Endodermal cell (in vitro differentiated cells): Measurements from ENCODE around the gene ICAM2. TPM values are rescaled to one million over a fixed set of nuclear protein-coding genes. Genes with fewer than 3 reads are reported as not detected.

Source experiments
- DNase-seq: peaks from one replicate; pipeline ENCODE4 v3.0.0-alpha.2; 2017
- H3K27ac ChIP-seq: 2 replicates; pipeline ENCODE4 v1.5.1; 2013; ENCODE audit warnings: mild to moderate bottlenecking, low read depth, low read length, moderate library complexity
- H3K27me3 ChIP-seq: 2 replicates; pipeline ENCODE4 v1.6.1; 2013; ENCODE audit warnings: mild to moderate bottlenecking, low read length, moderate library complexity; ENCODE audit not compliant: insufficient read depth, control insufficient read depth, poor library complexity, severe bottlenecking
- H3K36me3 ChIP-seq: 2 replicates; pipeline ENCODE4 v1.7.0; 2013; ENCODE audit warnings: mild to moderate bottlenecking, low read length, moderate library complexity; ENCODE audit not compliant: control insufficient read depth, insufficient read depth
- H3K4me1 ChIP-seq: one replicate; pipeline ENCODE4 v1.7.0; 2013; ENCODE audit warnings: low read length; ENCODE audit not compliant: control insufficient read depth, insufficient read depth
- H3K4me3 ChIP-seq: 2 replicates; pipeline ENCODE4 v1.5.1; 2013; ENCODE audit warnings: mild to moderate bottlenecking, low read length, moderate library complexity
- H3K9ac ChIP-seq: 2 replicates; pipeline ENCODE4 v1.6.1; 2013; ENCODE audit warnings: mild to moderate bottlenecking, low read length, moderate library complexity; ENCODE audit not compliant: poor library complexity, severe bottlenecking; ENCODE audit errors: extremely low read depth
- H3K9me3 ChIP-seq: 2 replicates; pipeline ENCODE4 v1.6.1; 2013; ENCODE audit warnings: mild to moderate bottlenecking, low read length, moderate library complexity; ENCODE audit not compliant: control insufficient read depth
- H3K27ac Mint-ChIP-seq: 2 replicates; pipeline ENCODE4 v1.8.0; 2020; ENCODE audit warnings: mixed read lengths
- H3K27me3 Mint-ChIP-seq: 2 replicates; pipeline ENCODE4 v1.8.0; 2021; ENCODE audit warnings: mild to moderate bottlenecking, mixed read lengths; ENCODE audit not compliant: insufficient read depth
- H3K36me3 Mint-ChIP-seq: 2 replicates; pipeline ENCODE4 v1.8.0; 2020; ENCODE audit warnings: low read depth, mixed read lengths
- H3K4me1 Mint-ChIP-seq: 2 replicates; pipeline ENCODE4 v1.8.0; 2020; ENCODE audit warnings: mixed read lengths
- H3K4me3 Mint-ChIP-seq: 2 replicates; pipeline ENCODE4 v1.8.0; 2020; ENCODE audit warnings: mild to moderate bottlenecking, moderate library complexity, mixed read lengths
- H3K9me3 Mint-ChIP-seq: 2 replicates; pipeline ENCODE4 v1.8.0; 2020; ENCODE audit warnings: mild to moderate bottlenecking, mixed read lengths
- WGBS, 2 experiments: methylation state at CpG; one replicate each; pipeline versions ENCODE4 v1.1.5 to v1.1.7; 2013; ENCODE audit warnings: missing lambda C conversion rate in 2 of 2, mixed read lengths in 1 of 2; ENCODE audit not compliant: insufficient coverage in 1 of 2, insufficient read length in 1 of 2; 5-methylcytosine and 5-hydroxymethylcytosine counted together
- total RNA-seq, 2 donors: library from RNA; stranded (reverse); fragmentation: NEBNext Ultra II Directional in 1 of 2; extraction: Animal tissue kit (Norgen Biotek cat#: 25700) in 1 of 2; gene quantifications; 2 replicates in 1 of 2; 3 replicates in 1 of 2; pipeline ENCODE4 v1.2.1, GENCODE V29; 2021
- TF ChIP-seq, protein P1 (sequence below): fragments of 200-600 bp; sonication (generic); conservative IDR thresholded peaks from 2 replicates; pipeline ENCODE4 v1.5.0; 2021; ENCODE audit warnings: antibody characterized with exemption, mild to moderate bottlenecking

ICAM2 gene
- total RNA-seq, 2 donors from 2014 or later = 0.75 TPM; not detected in 1

DNA sequence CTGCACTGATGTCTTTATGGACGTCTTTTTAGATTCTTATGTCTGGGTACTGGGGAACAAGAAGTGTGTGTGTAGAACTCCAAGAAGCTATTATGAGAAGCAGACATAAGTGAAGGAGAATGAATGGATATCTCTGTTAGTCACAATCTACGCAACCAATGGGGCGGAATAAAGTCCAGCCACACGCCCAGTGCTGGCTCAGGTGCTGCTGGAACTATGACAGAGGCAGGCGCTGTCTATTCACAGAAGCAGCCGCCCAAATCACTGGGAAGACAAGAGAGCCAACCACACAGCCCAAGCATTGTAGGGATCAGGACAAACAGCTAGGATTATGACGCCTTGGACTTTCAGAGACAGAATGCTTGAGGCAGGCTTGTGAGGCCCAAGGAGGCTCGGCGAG, 43.9 kb upstream of the ICAM2 start:
- TF ChIP-seq, protein P1, sequence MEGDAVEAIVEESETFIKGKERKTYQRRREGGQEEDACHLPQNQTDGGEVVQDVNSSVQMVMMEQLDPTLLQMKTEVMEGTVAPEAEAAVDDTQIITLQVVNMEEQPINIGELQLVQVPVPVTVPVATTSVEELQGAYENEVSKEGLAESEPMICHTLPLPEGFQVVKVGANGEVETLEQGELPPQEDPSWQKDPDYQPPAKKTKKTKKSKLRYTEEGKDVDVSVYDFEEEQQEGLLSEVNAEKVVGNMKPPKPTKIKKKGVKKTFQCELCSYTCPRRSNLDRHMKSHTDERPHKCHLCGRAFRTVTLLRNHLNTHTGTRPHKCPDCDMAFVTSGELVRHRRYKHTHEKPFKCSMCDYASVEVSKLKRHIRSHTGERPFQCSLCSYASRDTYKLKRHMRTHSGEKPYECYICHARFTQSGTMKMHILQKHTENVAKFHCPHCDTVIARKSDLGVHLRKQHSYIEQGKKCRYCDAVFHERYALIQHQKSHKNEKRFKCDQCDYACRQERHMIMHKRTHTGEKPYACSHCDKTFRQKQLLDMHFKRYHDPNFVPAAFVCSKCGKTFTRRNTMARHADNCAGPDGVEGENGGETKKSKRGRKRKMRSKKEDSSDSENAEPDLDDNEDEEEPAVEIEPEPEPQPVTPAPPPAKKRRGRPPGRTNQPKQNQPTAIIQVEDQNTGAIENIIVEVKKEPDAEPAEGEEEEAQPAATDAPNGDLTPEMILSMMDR = no peak
- Histone ChIP-seq H3K27me3 (no peaks in the 10 kb centered on the region), H3K4me3 (no peak overlapping the region), H3K27ac (no peak overlapping the region), H3K36me3 (peaks cover 9% of the 10 kb centered on the region), H3K9ac (no peak overlapping the region), H3K4me1 (no peaks in the 10 kb centered on the region), H3K9me3 (peaks cover 6% of the 10 kb centered on the region)
- Mint-ChIP-seq H3K4me1 (peaks cover 4% of the 10 kb centered on the region), H3K4me3 (peak overlapping the region; percentile 30), H3K27ac (peak overlapping the region; percentile 65), H3K9me3 (peaks cover 9% of the 10 kb centered on the region), H3K27me3 (no peaks in the 10 kb centered on the region), H3K36me3 (peaks cover 32% of the 10 kb centered on the region)
- WGBS, 2 experiments = 95 to 100% methylated on average over 8 to 9 of the region's 9 CpGs
- no peak for DNase-seq

DNA sequence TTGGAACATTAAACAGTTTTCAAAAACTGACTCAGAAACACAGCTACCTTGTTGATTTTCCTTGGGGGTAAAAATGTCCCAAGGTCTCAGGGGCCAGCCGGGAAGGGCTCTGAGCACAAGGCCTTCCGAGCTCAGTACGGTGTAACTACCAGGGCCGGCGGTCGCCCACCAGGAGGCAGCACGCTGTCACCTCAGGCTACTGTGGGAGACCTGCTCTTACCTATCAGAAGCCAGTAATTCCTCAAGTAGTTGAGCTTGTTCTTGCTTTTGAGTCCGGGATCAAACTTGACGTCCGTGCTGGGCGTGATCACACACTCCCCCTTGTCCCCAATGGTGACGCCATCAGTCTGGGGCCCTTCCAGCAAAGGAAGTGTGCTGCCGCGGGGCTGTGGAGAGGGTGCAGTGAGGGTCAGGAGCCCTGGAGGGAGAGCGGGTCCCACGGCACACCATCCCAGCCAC, 43.4 kb upstream of the ICAM2 start:
- peak overlapping the region; percentile 65 for H3K27ac Mint-ChIP-seq
- 53 to 55% methylated on average over 15 to 16 of the region's 16 CpGs for WGBS, 2 experiments
- H3K4me1 Mint-ChIP-seq = peaks cover 4% of the 10 kb centered on the region
- H3K4me3 Mint-ChIP-seq = peak overlapping the region; percentile 30
- H3K27me3 ChIP-seq = no peaks in the 10 kb centered on the region
- TF ChIP-seq, protein P1 = peak; percentile 94
- peaks cover 31% of the 10 kb centered on the region for H3K36me3 Mint-ChIP-seq
- peaks cover under 1% of the 10 kb centered on the region for H3K9me3 ChIP-seq
- DNase-seq = peak; percentile 97
- peaks cover 8% of the 10 kb centered on the region for H3K36me3 ChIP-seq
- no peak overlapping the region for H3K27ac ChIP-seq
- no peak overlapping the region for H3K9ac ChIP-seq
- no peaks in the 10 kb centered on the region for H3K4me1 ChIP-seq
- H3K4me3 ChIP-seq = no peak overlapping the region
- no peaks in the 10 kb centered on the region for H3K27me3 Mint-ChIP-seq
- H3K9me3 Mint-ChIP-seq = peaks cover 4% of the 10 kb centered on the region

DNA sequence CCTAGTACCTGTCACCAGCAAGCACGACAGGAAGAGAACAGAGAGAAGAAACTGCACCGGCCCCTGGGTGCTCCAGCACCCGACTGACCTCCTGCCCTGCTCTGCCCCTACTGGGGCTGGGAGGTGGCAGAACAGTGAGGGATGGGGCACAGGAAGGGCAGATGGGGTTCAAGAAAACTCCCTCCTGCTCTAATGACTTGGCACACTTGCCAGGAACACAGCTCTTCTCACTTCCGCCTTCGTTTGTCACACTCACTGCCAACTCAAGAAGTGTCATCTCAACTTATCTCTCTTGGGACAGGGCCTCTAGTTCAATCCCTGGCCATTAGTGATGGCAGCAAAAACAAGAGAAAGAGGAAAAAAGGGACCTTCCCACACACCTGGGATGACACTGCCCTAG, 42.7 kb upstream of the ICAM2 start:
- WGBS, 2 experiments = 87 to 93% methylated on average over 3 to 5 of the region's 5 CpGs
- H3K27ac ChIP-seq = no peak overlapping the region
- H3K27me3 ChIP-seq = no peaks in the 10 kb centered on the region
- H3K9ac ChIP-seq = no peak overlapping the region
- no peak overlapping the region for H3K4me3 ChIP-seq
- Mint-ChIP-seq H3K4me3 (no peak overlapping the region), H3K9me3 (no peaks in the 10 kb centered on the region), H3K36me3 (peaks cover 27% of the 10 kb centered on the region), H3K27me3 (no peaks in the 10 kb centered on the region), H3K4me1 (peaks cover 4% of the 10 kb centered on the region), H3K27ac (no peak overlapping the region)
- TF ChIP-seq, protein P1 = no peak
- no peaks in the 10 kb centered on the region for H3K9me3 ChIP-seq
- DNase-seq = no peak
- H3K4me1 ChIP-seq = no peaks in the 10 kb centered on the region
- peaks cover under 1% of the 10 kb centered on the region for H3K36me3 ChIP-seq
